Globus pallidus (tissue), 1 donor: ENCODE data around the gene CHCHD6.

Experiments
- DNase-seq: peaks from one replicate; pipeline ENCODE4 v3.0.0-alpha.2; 2015; ENCODE audit warnings: low spot score

Gene CHCHD6

DNA sequence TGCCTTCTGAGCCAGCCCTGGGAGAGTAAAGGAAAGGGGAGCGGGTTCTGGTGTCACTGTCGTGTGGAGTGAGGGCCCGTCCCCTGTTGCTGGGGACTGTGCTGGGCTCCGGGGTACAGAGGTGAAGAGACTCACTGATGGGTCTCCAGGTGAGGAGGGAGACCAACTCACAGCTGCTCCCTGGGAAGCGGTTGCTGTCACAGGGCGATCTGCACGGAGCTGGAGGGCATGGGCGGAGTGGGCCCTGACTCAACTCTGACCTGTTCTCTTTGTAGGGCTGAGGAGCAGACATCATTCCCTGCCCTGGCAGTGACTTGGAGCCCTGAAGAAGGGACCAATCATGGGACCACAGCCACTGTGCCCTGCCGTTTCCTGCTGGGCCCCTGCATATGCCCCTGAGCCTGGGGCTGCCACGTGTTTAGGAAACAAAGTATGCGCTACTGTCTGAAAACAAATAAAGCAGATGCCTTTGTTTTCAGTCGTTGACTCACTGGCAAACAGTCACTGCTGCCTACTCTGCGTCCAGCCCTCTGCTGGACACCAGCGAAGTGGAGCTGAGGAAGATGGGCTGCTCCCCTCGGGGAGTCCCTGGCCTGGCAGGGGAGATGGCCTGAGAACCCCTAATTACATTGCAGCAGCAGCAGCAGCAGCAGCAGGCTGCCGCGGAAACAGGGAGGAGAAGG, 256.0 kb downstream of the CHCHD6 start:
- peak; percentile 69 for DNase-seq

DNA sequence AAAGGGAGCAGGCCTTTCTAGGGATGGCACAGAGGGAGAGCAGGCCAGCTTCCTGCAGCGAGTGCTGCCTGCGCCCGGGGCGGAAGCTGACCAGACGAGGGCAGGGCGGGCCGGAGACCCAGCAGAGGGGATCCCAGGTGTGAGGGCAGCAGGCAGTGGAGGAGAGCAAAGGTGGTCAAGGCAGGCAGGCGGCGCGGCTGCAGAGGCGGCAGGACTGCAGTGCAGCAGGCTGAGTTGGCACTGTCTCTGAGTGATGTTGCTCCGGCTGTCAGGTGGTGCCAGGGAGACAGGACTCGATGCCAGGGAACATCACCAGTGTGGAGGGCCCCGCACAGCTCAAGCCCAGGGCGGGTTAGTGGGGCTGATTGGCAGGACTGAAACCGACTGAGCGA, 256.6 kb downstream of the CHCHD6 start:
- DNase-seq = no peak

DNA sequence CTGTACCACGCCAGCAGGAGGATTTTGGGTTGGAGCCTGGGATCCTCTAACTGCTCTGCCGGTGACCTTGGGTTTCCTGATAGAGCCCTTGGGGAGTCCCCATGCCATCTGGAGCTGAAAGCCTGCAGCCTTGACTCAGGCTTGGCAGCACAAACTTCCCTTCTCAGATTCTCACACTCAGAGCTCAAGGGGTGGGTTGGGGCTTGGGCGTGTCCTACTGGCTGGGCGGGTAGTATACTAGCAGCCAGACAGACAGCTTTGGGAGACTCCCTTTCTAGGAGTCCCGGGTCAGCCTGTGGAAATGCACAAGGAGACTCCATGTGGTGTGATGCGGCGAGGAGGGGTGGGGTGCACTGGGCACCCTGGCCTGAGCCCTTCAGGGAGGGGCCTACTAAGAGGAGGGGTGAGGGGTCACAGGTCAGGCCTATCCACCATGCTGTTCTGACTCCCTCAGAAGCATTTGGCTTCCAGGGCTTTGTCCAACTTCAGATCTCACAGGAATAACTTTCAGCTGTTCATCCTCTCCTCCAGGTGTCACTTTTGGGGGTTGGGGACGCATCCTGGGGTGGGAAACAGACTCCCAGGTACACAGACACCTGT, 257.3 kb downstream of the CHCHD6 start:
- no peak for DNase-seq

DNA sequence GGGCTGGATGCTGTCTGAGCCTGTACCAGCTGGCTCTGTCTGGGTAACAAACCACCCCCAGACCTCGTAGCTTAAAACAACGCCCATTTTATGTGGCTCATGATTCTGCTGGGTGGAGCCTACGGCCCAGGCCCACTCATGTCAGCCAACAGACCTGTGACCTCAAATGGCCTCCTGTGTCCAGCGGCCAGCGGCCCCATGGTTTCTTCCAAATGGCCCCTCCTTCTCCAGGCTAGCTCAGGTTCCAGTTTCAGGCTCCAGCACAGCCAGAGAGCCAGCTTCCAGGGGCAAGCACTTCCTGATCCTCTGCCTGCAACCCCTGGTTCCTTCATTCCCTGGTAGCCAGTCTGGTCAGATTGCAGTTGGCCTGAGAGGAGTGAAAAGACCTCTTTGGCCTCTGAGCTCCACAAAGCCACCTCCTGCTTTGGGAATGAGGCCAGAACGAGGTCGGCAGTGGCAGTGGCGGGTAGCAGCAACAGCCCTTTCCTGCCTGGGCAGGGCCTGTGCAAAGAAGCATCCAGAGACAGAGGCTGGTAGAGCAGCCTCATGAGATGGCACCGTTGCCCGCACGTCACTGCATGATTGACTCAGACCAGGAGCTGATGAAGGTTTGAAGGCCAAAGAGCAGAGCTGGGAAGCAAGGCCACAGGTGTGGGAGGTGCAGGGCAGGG, 257.9 kb downstream of the CHCHD6 start:
- no peak for DNase-seq

DNA sequence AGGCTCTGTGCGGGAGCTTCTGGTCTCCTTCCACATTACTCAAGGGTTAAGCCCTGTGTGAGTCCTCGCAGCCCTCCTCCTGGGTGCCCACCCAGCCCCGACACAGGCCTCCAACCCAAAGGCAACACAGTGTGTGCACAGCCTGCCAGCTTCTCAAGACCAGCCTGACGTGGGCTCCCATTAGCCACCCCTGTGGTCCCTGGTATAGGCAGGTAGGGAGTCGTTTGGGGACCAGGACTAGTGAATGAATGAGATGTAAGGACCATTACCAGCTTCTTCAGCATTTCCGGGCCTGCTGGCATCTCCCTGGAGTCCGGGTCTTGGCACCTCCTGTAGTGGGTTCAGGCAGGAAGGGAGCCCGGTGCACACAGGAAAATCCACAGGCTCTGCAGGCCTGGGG, 258.7 kb downstream of the CHCHD6 start:
- no peak for DNase-seq

DNA sequence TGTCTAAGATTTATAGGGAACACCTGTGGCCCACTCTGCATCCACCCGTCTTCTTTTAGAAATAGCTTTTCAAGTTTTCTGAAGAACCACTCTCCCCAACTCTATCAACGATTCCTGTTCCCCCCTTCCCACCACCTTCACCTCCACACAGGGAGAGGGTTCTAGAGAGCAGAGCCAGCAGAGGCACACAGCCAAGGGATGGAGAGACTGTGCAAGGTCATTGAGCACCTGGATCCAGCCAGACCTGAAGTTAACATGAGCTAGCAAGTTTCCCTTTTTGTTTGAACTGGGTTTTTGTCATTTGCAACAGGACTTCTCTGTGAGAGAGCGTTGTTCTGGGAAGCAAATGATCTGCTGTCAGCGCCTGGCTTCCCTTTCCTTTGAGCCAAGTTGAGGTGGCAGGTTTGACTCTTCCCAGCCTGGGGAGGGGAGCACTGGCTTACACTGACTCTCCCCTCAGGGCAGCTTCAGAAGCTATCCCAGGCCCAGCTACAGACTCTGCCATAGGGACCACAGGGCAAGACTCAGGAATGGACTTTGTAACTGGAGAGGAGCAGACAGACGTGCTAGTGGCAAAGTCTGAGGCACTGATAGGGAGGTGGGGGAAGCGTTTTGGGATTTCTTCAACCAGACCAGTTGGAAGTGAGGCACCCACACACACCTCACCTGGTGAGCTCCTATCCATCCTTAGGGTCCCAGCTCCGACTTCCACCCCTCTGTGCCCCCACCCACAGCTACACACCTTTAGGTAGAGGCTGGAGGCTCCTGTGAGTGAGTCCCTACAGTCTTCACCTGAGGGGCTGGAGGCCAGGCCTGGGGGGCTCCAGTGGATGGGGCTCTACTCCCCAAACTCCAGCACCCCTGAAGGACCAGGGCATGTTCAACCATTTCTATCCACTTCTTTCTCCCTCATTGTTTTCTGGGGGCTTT, 259.5 kb downstream of the CHCHD6 start:
- no peak for DNase-seq

DNA sequence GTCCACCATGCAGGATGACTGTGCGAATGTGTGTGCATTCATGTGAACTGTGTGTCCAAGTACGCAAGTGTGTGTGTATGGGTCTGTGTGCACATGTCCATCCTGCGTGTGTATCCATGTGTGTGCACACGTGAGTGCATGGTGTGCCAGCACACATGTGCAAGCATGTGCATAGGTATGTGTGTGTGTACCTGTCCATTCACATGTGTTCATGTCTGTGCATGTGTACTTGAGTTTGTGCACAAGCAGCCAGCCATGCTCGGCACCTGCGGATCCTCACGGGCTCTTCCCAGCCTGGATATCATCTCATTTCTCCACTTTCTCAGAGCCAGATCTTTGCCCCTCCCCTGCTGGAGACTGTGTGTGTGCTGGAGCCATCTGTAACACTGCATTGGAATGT, 260.2 kb downstream of the CHCHD6 start:
- no peak for DNase-seq

DNA sequence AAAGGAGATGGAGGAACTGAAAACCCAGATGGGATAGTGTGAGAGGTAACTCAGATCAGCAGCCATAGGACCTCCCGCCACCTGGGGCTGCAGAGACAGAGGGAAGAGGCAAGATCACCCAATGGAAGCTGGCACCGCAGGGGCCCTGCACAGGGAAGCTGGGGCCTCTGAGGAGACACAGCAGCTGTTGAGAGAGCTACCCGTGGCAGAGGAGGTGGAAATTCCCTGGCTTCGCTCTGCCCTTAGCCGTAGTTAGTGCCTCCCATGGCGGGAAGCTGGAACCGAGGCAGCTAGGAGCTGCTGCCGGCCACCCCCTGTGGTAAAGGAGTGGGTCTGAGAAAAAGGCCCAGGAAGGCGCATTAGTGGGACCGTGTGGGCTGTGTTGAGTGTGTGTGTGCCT, 260.9 kb downstream of the CHCHD6 start:
- DNase-seq = no peak

DNA sequence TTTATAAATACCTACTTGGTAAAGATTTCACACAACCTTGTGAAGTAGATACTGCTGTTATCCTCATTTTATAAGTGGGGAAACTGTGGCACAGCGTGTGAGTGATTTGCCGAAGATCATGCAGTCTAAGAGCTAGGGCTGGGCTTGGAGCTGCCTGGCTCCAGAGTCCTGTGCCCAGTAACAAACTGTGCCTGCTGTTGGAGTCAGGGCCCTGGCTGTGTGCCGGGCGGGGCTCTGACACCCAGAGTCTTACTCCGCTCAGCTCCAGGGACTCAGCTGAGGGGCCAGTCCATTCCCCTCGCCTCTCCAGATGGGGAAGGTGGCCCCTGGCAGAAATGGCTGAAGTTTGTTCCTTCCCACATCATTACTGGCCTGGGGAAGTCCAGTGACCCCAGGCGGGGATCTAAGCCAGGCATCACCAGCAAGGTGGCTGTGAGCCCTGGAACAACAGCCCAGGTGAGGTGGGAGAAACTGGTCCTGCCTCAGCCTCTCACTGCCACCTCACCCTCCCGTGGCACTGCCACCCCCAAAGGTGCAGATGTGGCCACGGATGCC, 261.6 kb downstream of the CHCHD6 start:
- DNase-seq = no peak

DNA sequence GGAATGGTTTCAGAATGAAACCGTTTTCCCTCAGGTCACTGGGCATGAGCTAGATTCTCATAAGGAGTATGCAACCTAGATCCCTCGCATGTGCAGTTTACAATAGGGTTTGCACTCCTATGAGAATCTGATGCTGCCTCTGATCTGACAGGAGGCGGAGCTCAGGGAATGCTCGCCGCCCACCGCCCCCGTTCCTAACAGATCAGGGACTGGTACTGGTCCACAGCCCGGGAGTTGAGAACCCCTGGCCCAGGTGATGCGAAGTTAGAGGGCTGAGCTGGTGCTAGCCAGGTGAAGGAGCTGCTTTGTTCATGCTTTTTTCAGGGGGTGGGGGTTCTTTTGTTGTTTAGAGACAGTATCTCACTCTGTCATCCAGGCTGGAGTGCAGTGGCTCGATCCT, 263.3 kb downstream of the CHCHD6 start:
- DNase-seq = no peak

DNA sequence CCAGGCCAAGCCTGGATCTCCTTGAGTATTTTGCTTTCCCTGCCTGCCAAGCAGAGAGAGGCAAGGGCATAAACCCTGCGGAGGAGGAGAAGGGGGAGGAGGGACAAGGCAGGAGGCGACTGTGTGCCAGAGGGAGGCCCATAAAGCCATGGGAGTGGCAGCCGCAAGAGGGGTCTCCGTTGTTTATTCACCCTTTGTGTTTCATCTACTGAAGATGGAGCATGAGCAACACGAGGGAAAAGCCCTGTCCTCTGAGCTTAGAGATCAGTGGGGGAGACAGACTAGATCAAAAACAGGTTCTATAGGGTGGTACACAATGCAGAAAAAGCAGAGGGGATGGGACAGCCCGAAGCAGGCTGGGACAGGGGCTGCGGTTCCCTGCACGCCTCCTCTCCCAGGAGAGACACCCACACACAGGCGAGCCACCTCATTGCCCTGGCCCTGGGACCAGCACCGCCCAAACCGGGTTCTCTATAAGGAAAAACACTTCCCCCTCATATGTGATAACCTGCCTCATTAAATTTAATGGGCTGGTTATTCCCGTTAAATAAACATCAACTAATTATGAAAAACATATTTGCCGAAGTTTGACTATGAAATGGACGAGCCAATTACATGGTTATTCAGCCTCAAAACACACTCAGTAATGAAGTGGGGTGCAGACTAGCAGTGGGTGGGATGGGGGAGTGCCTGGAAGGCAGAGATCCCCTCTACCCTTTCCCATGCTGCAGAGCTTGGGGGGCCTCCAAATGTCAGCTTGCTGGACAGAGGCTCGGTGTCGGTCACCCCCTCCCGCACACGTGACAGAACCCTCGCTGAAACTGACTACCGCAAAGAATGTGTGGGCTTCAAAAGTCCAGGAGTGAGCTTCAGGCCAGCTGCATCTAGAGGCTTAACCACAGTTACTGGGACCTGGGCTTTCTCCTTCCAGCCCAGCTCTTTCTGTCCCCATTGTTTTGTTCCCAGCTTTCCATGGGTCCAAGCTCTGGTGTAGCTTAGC, 264.7 kb downstream of the CHCHD6 start:
- no peak for DNase-seq

DNA sequence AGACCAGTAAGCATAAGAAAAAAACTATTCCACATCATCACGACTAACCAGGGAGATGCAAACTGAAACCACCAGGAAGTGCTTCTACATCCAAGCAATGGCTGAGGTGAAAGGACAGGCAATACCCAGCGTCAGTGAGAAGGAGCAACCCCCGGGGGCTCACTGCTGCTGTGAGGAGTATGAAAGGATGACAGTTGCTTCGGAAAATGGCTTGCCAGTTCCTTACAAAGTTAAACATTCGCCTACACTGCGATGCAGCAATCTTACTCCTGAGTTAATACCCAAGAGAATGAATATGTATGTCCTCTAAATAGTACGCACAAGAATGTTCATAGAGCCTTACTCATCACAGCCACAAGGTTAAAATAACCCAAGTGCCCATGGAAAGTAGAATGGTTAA, 265.5 kb downstream of the CHCHD6 start:
- DNase-seq = no peak

DNA sequence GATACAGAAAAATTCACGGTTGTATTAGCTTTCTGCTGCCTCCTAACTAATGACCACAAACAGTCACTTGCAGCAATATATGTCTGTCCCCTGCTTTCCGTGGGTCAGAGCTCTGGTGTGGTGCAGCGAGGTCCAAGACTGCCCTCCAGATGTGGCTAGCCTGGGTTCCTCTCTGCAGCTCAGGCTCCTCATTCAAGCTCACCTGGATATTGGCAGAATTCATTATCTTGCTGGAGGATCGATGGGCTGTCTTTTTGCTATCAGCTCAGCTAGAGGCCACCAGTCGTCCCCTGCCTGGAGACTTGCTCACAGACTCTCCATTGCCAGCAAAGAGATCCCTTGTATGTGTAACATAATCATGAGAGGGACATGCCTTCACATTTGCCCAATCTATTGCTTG, 266.1 kb downstream of the CHCHD6 start:
- DNase-seq = no peak

DNA sequence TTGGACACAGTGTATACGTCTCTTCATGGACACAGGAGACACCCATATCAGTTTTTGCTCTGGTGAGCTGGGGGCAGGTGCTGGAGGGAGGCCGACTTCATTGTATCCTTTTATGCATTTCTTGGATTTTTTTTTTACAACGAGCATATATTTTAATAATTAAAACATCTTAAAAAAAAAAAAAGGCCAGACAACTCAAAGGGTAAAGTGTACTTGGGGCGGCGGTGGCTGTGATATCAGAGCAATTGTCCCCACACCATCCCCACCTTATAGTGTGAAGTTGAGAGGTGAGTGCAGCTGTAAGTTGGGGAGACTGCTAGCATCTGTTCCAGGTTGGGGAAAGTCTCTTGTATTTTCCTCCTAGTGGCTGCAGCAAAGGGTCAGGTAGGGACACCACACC, 266.9 kb downstream of the CHCHD6 start:
- DNase-seq = no peak

DNA sequence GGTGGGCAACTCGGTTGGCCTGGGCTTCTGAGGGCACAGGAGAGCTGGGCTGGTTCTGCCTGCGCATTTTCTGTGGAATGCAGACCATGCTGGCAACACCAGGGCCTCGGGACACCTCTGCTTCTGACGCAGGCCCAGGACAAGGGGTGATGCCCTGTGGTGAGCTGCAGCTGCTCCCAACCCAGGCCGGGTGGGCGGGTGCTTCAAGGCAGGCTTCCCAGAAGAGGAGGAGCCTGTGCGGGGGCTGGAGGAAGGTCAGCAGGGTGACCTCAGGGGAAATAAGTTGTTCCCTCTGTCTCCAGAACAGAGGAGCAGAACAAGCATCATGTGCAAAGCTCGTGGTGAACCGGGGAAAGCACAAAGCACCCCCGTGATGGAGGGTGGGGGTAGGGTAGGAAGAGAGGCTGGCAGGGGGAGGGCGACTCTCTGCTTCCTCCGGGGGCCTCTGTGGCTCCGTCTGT, 267.9 kb downstream of the CHCHD6 start:
- DNase-seq = peak; percentile 64

DNA sequence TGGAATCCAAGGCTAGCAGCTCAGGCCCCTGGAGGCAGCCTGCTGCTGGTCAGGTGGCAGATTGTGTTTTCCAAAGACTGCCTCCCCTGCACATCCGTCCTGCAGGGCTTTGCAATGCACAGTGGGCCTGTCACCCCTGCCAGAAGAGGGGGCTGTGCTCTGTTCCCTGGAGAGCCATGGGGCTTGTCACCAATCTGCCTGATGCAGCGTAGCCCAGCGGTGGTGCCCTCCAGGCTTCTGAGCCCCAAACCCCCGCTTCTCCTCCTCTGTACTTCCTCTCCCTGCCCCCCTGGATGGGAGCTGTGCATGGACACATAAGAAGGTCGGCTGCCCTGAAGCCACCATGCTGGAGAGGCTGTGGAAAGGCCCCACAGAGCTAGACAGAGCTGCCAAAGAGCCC, 268.8 kb downstream of the CHCHD6 start:
- no peak for DNase-seq

DNA sequence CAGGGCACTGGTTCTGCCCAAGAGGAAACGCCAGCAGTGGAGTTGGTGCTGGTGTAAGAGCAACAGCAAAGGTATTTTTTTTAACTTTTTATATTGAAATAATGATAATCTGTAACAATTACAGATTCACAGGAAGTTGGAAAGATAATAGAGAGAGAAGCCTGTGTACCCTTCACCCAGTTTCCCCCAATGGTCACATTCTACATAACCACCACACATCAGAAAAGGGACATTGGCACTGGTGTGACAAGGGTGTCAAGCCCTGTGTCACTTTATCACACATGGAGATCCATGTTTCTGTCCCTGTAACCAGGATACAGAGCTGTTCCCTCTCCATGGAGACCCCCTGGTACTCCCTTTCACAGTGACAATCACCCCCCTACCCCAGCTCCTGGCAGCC, 269.8 kb downstream of the CHCHD6 start:
- no peak for DNase-seq

DNA sequence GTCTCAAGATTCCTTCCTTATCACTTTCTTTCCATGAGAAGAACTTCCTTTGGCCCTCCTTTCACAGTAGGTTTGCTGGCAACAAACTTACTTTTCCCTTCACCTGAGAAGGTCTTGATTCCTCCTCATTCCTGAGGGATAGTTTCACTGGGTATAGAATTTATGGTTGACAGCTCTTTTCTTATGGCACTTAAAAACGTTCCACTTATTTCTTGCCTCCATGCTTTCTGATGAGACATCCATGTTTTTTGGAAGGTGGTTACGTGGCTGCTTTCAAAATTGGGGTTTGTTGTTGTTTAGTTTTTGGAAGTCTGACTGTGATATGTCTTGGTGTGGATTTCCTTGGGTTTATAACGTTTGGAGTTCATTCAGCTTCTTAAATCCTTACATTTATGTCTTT, 270.7 kb downstream of the CHCHD6 start:
- DNase-seq = no peak

DNA sequence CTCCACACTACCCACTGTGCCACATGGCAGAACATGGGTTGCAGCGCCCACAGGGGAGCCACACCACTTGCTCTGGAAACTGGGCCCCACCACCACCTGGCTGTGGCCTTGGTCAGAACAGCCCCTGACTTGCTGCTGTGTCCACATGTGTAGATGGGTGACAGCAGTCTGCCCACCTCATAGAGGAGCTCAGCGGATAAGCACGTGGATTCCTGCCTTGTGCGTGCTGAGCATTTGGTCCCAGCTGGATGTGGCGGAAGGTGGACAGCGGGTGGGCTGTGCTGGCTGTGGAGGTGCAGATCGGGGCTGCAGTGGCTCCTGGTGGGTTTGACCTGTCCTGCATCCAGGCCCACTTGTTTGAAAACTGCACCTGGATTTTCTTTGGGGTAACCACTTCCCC, 272.9 kb downstream of the CHCHD6 start:
- DNase-seq = no peak

DNA sequence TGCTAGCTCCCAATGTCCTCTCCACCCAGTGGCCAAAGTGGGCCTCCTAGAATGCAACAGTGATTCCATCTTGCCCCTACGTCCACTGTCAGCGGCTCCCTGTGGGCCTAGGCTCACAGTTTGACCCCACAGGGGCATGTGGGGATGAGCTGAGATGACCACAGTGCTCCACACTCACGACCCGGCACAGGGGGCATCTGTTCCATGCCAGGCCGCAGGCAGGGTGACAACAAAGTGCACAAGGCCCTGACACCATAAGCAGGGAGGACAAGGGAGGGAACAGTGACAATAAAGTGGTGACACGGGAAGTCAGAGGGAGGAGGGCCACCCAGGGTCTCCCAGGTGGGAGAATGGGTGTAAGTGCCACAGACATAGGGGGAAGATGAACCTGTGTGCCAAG, 273.8 kb downstream of the CHCHD6 start:
- DNase-seq = no peak

DNA sequence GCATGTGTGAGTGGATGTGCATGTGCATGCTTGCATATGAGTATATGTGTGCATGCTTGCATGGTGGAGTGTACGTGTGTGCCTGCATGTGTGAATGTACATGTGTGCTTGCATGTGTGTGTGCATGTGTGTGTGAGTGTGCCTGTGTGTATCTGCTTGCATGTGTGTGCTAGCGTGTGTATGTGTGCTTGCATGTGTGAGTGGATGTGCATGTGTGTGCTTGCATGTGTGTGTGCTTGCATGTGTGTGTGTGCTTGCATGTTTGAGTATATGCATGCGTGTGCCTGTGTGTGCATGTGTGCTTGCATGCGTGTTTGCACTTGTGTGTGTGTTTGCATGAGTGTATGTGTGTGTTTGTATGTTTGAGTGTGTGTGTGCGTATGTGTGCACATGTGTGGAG, 274.3 kb downstream of the CHCHD6 start:
- DNase-seq = no peak
